ENCODE results near the gene SGK1.

The SGK1 gene

GRCh38 chr6:134317471-134318131 is at the start of gene SGK1:
TSS of gene SGK1 (minus strand) at chr6:134318112. CDS start at chr6:134317460, 652 bp downstream.
- DNase-seq (ENCODE audit: low read depth in 3 of 3, low spot score in 1 of 3), result peak in 1 of 3 donors; percentile 8

GRCh38 chr6:134363323-134364039 is 45.6 kb upstream of the SGK1 start:
- no peak for DNase-seq (ENCODE audit: low read depth in 3 of 3, low spot score in 1 of 3)

- DNase-seq (ENCODE audit: low read depth in 3 of 3, low spot score in 1 of 3), result no peak
Measured at GRCh38 chr6:134361011-134361410, 43.1 kb upstream of the SGK1 start.

GRCh38 chr6:134359302-134359701 is 41.4 kb upstream of the SGK1 start:
- DNase-seq (ENCODE audit: low read depth in 3 of 3, low spot score in 1 of 3), result no peak

- no peak for DNase-seq (ENCODE audit: low read depth in 3 of 3, low spot score in 1 of 3)
Measured at GRCh38 chr6:134358320-134358719, 40.4 kb upstream of the SGK1 start.

GRCh38 chr6:134357022-134357487 is 39.1 kb upstream of the SGK1 start:
- no peak for DNase-seq (ENCODE audit: low read depth in 3 of 3, low spot score in 1 of 3)

GRCh38 chr6:134356405-134356804 is 38.5 kb upstream of the SGK1 start:
- no peak for DNase-seq (ENCODE audit: low read depth in 3 of 3, low spot score in 1 of 3)

GRCh38 chr6:134352786-134353480 is 35.0 kb upstream of the SGK1 start:
- DNase-seq (ENCODE audit: low read depth in 3 of 3, low spot score in 1 of 3), result no peak

GRCh38 chr6:134351615-134352474 is 33.9 kb upstream of the SGK1 start:
- no peak for DNase-seq (ENCODE audit: low read depth in 3 of 3, low spot score in 1 of 3)

- DNase-seq (ENCODE audit: low read depth in 3 of 3, low spot score in 1 of 3), result no peak
Measured at GRCh38 chr6:134347885-134348805, 30.2 kb upstream of the SGK1 start.

- DNase-seq (ENCODE audit: low read depth in 3 of 3, low spot score in 1 of 3), result no peak
Measured at GRCh38 chr6:134346932-134347545, 29.1 kb upstream of the SGK1 start.

GRCh38 chr6:134345789-134346188 is 27.9 kb upstream of the SGK1 start:
- DNase-seq (ENCODE audit: low read depth in 3 of 3, low spot score in 1 of 3), result no peak

- DNase-seq (ENCODE audit: low read depth in 3 of 3, low spot score in 1 of 3), result no peak
Measured at GRCh38 chr6:134343066-134343465, 25.2 kb upstream of the SGK1 start.

- no peak for DNase-seq (ENCODE audit: low read depth in 3 of 3, low spot score in 1 of 3)
Measured at GRCh38 chr6:134341999-134342567, 24.2 kb upstream of the SGK1 start.

GRCh38 chr6:134340179-134340975 is 22.5 kb upstream of the SGK1 start:
- DNase-seq (ENCODE audit: low read depth in 3 of 3, low spot score in 1 of 3), result no peak

- no peak for DNase-seq (ENCODE audit: low read depth in 3 of 3, low spot score in 1 of 3)
Measured at GRCh38 chr6:134339216-134339615, 21.3 kb upstream of the SGK1 start.

- no peak for DNase-seq (ENCODE audit: low read depth in 3 of 3, low spot score in 1 of 3)
Measured at GRCh38 chr6:134331256-134331655, 13.3 kb upstream of the SGK1 start.

- DNase-seq (ENCODE audit: low read depth in 3 of 3, low spot score in 1 of 3), result no peak
Measured at GRCh38 chr6:134330555-134330954, 12.6 kb upstream of the SGK1 start.

Data from stimulated activated CD4-positive, alpha-beta T cell treated with anti-CD3 and anti-CD28 coated beads, TNF-alpha, amount 100 ng/mL, for 1 hour (primary cell).